Heart right ventricle (tissue), 16 donors: ENCODE measurements around the gene MINK1. TPM values are rescaled to one million over a fixed set of nuclear protein-coding genes. Genes with fewer than 3 reads are reported as not detected.
"Not testable (repeated sequence)": the region's sequence is repeated elsewhere in the genome, so short reads cannot be mapped to it uniquely, and the experiment has no call there.

ENCODE experiments used
- ATAC-seq, 8 donors: fragments of 200-7000 bp; cut with Tn5 transposase; one replicate each; pipeline ENCODE4 v1.9.1; 2020; ENCODE audit warnings: mild to moderate bottlenecking in 8 of 8, moderate library complexity in 8 of 8, moderate number of reproducible peaks in 1 of 8
- DNase-seq, 2 donors: peaks; one replicate each; pipeline ENCODE4 v3.0.0-alpha.2; 2020
- H3K27ac ChIP-seq, 10 donors: fragments of 200-600 bp; sonication (generic) in 2 of 10; one replicate each; pipeline versions ENCODE4 v1.5.0 to v1.8.0; 2020 to 2022; ENCODE audit warnings: mild to moderate bottlenecking in 3 of 10
- H3K27me3 ChIP-seq, 7 donors: fragments of 200-600 bp; one replicate each; pipeline ENCODE4 v1.8.0; 2021 to 2022; ENCODE audit warnings: mild to moderate bottlenecking in 2 of 7
- H3K36me3 ChIP-seq, 9 donors: fragments of 200-600 bp; sonication (generic) in 1 of 9; one replicate each; pipeline versions ENCODE4 v1.5.0 to v1.8.0; 2020 to 2022; ENCODE audit warnings: mild to moderate bottlenecking in 2 of 9
- H3K4me1 ChIP-seq, 9 donors: fragments of 200-600 bp; sonication (generic) in 1 of 9; one replicate each; pipeline versions ENCODE4 v1.5.0 to v1.8.0; 2020 to 2022; ENCODE audit warnings: mild to moderate bottlenecking in 4 of 9
- H3K4me3 ChIP-seq, 10 donors: fragments of 200-600 bp; sonication (generic) in 2 of 10; one replicate each; pipeline versions ENCODE4 v1.5.0 to v1.8.0; 2020 to 2022; ENCODE audit warnings: mild to moderate bottlenecking in 7 of 10, moderate library complexity in 2 of 10
- H3K9me3 ChIP-seq, 11 donors: fragments of 200-600 bp in 10 of 11; sonication (generic) in 2 of 11; one replicate each; pipeline versions ENCODE4 v1.5.0 to v1.8.0; 2013 to 2022; ENCODE audit warnings: mild to moderate bottlenecking in 2 of 11, control low read depth in 1 of 11, moderate library complexity in 1 of 11
- WGBS, 2 donors: extraction: QIAGEN DNeasy Blood & Tissue Kit; methylation state at CpG; one replicate each; pipeline ENCODE4 v1.1.7; 2013; ENCODE audit warnings: inconsistent platforms in 1 of 2; 5-methylcytosine and 5-hydroxymethylcytosine counted together
- intact Hi-C, 10 donors: fragments of 100-400 bp; cut with DNase I; formaldehyde crosslinking; loops; one replicate each; pipeline versions ENCODE4 v1.11.1 to v1.14.2; 2022
- polyA plus RNA-seq, 2 donors: library from polyadenylated mRNA; stranded (reverse); fragments of 200-250 nt; gene quantifications; one replicate each; pipeline ENCODE4 v1.2.3, GENCODE V29; 2013
- total RNA-seq, 10 donors: library from RNA; stranded (reverse); fragmentation: NEBNext Ultra II Directional in 3 of 10; extraction: Animal tissue kit (Norgen Biotek cat#: 25700) in 3 of 10; gene quantifications; one replicate each; pipeline versions ENCODE4 v1.2.1 to v1.2.4, GENCODE V29; 2021 to 2023
- TF ChIP-seq, protein P1 (sequence below), 9 donors: fragments of 200-600 bp; sonication (generic) in 2 of 9; IDR thresholded peaks; one replicate each; pipeline versions ENCODE4 v1.5.0 to v1.8.0; 2021 to 2022; ENCODE audit warnings: antibody characterized with exemption in 9 of 9, mild to moderate bottlenecking in 5 of 9, moderate library complexity in 1 of 9
- donor health status: Arrhythmogenic right ventricular cardiomyopathy.
- donor health status: ischemic (EF 13 %, LVEDD 7.1; RV severe dilation, severe dysfunction).
- donor health status: healthy with polysubstance abuse.
- donor health status: DM: no; HTN: yes; CAD: no.
- donor health status: DM: no; HTN: no; CAD: no.
- donor health status: ischemic (EF 25% LVEDD 6.9; RV normal size, moderate dysfunction).
- donor health status: ischemic (EF 25% LVEDD 5.7; RV mildly dilated, moderate dysfunction).
- donor health status: healthy.
- donor health status: DM: yes; HTN: yes; CAD: no.
- donor health status: Ischemic cardiomyopathy.
- donor health status: ischemic (EF 35%, LVEDD 5.7; RV mildly dilated, moderate dysfunction).
- donor health status: nonischemic (EF 11% LVEDD 7.7; RV severe dilation, severe dysfunction).
- donor health status: DM: yes; HTN: yes; CAD: no.
- donor health status: PGD.
- donor health status: ischemic (EF 29% LVEDD 5.4; RV normal size, mild dysfunction).
- donor health status: nonischemic (EF 23%, LVEDD 6.1; RV moderate dilation, normal function).

The MINK1 gene
- total and polyA plus RNA-seq, 12 donors: 17.3 to 54.1 (median 33.5) TPM

GRCh38 chr17:4861052-4861451 lies 27.9 kb downstream of the MINK1 start:
- WGBS, 2 donors: 95 to 96% methylated on average over 16 of the region's 16 CpGs
- peak overlapping the region in 8 of 10 donors; percentile 29 to 88 (median 66) for H3K27ac ChIP-seq
- DNase-seq: no peak
- ATAC-seq: no peak
- H3K27me3 ChIP-seq: no peaks in the 10 kb centered on the region
- H3K36me3 ChIP-seq: peaks cover 0 to 17% (median 0%) of the 10 kb centered on the region in 9 donors
- intact Hi-C loops: no loop called here
- TF ChIP-seq, protein P1, sequence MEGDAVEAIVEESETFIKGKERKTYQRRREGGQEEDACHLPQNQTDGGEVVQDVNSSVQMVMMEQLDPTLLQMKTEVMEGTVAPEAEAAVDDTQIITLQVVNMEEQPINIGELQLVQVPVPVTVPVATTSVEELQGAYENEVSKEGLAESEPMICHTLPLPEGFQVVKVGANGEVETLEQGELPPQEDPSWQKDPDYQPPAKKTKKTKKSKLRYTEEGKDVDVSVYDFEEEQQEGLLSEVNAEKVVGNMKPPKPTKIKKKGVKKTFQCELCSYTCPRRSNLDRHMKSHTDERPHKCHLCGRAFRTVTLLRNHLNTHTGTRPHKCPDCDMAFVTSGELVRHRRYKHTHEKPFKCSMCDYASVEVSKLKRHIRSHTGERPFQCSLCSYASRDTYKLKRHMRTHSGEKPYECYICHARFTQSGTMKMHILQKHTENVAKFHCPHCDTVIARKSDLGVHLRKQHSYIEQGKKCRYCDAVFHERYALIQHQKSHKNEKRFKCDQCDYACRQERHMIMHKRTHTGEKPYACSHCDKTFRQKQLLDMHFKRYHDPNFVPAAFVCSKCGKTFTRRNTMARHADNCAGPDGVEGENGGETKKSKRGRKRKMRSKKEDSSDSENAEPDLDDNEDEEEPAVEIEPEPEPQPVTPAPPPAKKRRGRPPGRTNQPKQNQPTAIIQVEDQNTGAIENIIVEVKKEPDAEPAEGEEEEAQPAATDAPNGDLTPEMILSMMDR (IDR thresholded peaks at IDR 0.05): no peak
- no peaks in the 10 kb centered on the region for H3K9me3 ChIP-seq
- H3K4me3 ChIP-seq: no peak overlapping the region
- peaks cover 8 to 62% (median 40%) of the 10 kb centered on the region in 9 donors for H3K4me1 ChIP-seq

- intact Hi-C loops: no loop called here
- ATAC-seq (no peak), DNase-seq (no peak)
- Histone ChIP-seq H3K9me3 (no peaks in the 10 kb centered on the region), H3K36me3 (peaks cover 0 to 17% (median 0%) of the 10 kb centered on the region in 9 donors), H3K4me3 (no peak overlapping the region), H3K27ac (no peak overlapping the region), H3K4me1 (peaks cover 8 to 45% (median 32%) of the 10 kb centered on the region in 9 donors), H3K27me3 (no peaks in the 10 kb centered on the region)
- 94 to 96% methylated on average over 4 of the region's 4 CpGs for WGBS, 2 donors
- TF ChIP-seq, protein P1 (IDR thresholded peaks at IDR 0.05): no peak
Measured at GRCh38 chr17:4862720-4863119, 29.6 kb downstream of the MINK1 start.

DNA sequence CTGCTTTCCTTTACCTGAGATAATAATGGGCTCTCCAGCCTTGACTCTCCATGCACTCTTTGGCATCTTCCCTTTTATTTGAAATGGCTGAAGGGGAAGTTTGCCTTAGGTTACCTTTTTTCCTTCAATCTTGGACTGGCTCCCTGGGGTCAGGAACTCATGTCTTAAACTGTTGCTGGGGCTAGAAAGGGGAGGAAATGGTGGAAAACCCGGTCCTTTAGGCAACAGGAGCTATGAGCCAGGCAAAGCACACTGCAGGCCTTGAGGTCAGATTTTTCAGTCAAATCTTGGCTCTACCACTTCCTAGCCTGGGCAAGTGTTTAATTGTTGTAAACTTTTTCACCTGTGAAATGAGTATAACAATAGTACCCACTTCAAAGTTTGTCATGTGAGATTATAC lies 30.2 kb downstream of the MINK1 start:
- H3K4me1 ChIP-seq: peaks cover 7 to 39% (median 26%) of the 10 kb centered on the region in 9 donors
- no peaks in the 10 kb centered on the region for H3K27me3 ChIP-seq
- 67 to 84% methylated on average over 1 of the region's 1 CpG for WGBS, 2 donors
- TF ChIP-seq, protein P1 (IDR thresholded peaks at IDR 0.05): no peak
- no peak overlapping the region for H3K4me3 ChIP-seq
- intact Hi-C loops: no loop called here
- H3K9me3 ChIP-seq: no peaks in the 10 kb centered on the region
- no peak overlapping the region for H3K27ac ChIP-seq
- DNase-seq: no peak
- no peak for ATAC-seq
- H3K36me3 ChIP-seq: peaks cover 0 to 17% (median 0%) of the 10 kb centered on the region in 9 donors

- peaks cover 0 to 22% (median 0%) of the 10 kb centered on the region in 9 donors for H3K36me3 ChIP-seq
- WGBS, 2 donors: 85 to 94% methylated on average over 5 of the region's 5 CpGs
- H3K9me3 ChIP-seq, DNase-seq, H3K27ac ChIP-seq, ATAC-seq, H3K4me3 ChIP-seq, intact Hi-C loops, H3K27me3 ChIP-seq: not testable (repeated sequence)
- H3K4me1 ChIP-seq: peaks cover 0 to 13% (median 2%) of the 10 kb centered on the region in 9 donors
Measured at GRCh38 chr17:4867535-4867934, 34.4 kb downstream of the MINK1 start.

- intact Hi-C loops, H3K9me3 ChIP-seq, H3K27me3 ChIP-seq, ATAC-seq, H3K4me3 ChIP-seq, DNase-seq, H3K27ac ChIP-seq: not testable (repeated sequence)
- H3K4me1 ChIP-seq: peaks cover 0 to 17% (median 4%) of the 10 kb centered on the region in 9 donors
- peaks cover 0 to 22% (median 0%) of the 10 kb centered on the region in 9 donors for H3K36me3 ChIP-seq
- WGBS, 2 donors: 95 to 96% methylated on average over 22 of the region's 22 CpGs
Measured at GRCh38 chr17:4869058-4869998, 36.2 kb downstream of the MINK1 start.
